ENCODE data around the gene TBL1X. TPM values are rescaled to one million over a fixed set of nuclear protein-coding genes. Genes with fewer than 3 reads are reported as not detected.
A peak's percentile ranks its signal among the peaks of the same experiment; 100 is the strongest.

Gene TBL1X
- 1.4 to 3.3 TPM (median 2.2 TPM) in 3 replicates for polyA plus RNA-seq
- 3.2 TPM for polyA plus RNA-seq (2011; ENCODE audit: low read depth)
- polyA plus RNA-seq (2011; cell fraction: cytosol; rRNA removed), result 3.2 and 3.7 TPM in 2 replicates
- 3.6 and 3.9 TPM in 2 replicates for polyA plus RNA-seq (2011; cell fraction: nucleus; rRNA removed)
- polyA plus RNA-seq (2012; ENCODE audit: low replicate concordance), result 3.7 and 4.7 TPM in 2 replicates
- polyA minus RNA-seq, result 6.2 to 19.0 TPM (median 12.5 TPM) in 3 replicates
- 7.5 TPM for polyA minus RNA-seq (2011; cell fraction: cytosol; rRNA and poly(A)+ RNA removed)
- 3.1 and 8.6 TPM in 2 replicates for polyA minus RNA-seq (2011; cell fraction: nucleus; rRNA and poly(A)+ RNA removed)

DNA sequence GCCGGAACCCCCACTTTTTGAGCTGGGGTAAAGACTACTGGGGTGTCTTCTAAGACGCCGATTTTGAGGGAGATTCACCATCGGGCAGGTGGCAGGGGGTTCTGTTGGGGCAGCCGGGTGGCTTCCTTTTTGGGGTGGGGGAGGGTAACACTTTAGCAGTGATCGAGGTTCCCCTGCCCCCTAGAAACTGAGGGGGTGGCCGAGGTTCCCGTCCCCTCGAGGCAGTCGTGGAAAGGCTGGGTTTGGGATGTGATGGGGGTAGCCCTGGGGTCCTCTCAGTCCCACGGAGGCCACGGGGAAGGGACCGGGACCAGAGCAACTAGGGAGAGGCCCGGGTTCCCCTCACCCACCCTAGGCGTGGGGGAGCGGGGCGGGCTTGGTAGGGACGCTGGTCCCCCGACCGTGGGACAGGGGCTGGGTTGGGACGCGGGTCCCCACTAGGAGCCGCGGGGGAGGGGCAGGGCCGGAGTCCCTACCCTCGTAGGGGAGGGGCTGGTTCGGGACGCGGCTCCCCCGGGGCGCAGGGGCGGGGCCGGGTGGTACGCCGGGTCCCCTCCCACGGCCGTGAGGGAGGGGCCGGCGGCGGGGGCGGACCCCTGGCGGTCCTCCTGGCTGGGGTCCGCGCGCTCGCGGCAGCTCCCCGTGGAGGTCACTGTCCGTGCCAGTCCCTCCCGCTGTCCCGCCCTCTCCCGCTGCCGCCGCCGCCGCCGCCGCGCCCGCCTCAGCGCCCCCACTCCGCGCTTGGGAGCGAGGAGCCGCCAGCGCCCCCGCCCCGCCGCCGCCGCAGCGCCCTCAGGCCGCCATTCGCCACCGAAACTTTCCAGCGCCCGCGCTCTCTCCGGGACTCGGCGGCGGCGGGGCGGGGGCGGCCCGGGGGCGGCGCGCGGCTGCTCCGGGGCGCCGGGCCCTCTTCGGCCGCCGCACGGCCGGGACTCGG lies at the start of gene TBL1X:
Gene TBL1X, plus strand, starts transcription at position 624 of the 937 bp plus-strand sequence. CDS start 188,529 bp downstream, outside the sequence.
- H3K27me3 ChIP-seq (ENCODE audit: control insufficient read depth, extremely low read depth, insufficient read depth, low read length), result peaks cover 15% of the 10 kb centered on the region
- H2AFZ ChIP-seq (ENCODE audit: control insufficient read depth, low read length), result no peak within 1 kb of the TSS
- FAIRE-seq (no peak), DNase-seq (ENCODE audit: low read depth, low spot score) (no peak)
- H3K79me2 ChIP-seq (ENCODE audit: control insufficient read depth, insufficient read depth, low read length), result no peaks in the 10 kb centered on the region
- no peaks in the 10 kb centered on the region for H3K9me3 ChIP-seq (ENCODE audit: control insufficient read depth, low read depth, low read length)
- no peak within 1 kb of the TSS for H3K27ac ChIP-seq (ENCODE audit: control insufficient read depth, insufficient read depth, low read length)
- dilution Hi-C loops (cut with MboI; ENCODE audit: extremely low pct_ligation_motif_present, low sequenced_read_pairs), result no loop called here
- no peaks in the 10 kb centered on the region for H3K36me3 ChIP-seq (ENCODE audit: control insufficient read depth in 2 of 2, extremely low read depth in 1 of 2, insufficient read depth in 2 of 2, low read length in 2 of 2)
- peaks cover 9% of the 10 kb centered on the region for H3K4me1 ChIP-seq (ENCODE audit: control insufficient read depth, extremely low read depth, insufficient read depth, low read length)
- H3K9me1 ChIP-seq (ENCODE audit: control insufficient read depth, extremely low read depth, insufficient read depth, low read length), result no peaks in the 10 kb centered on the region
- peak within 1 kb of the TSS; percentile 10 for H3K4me2 ChIP-seq (ENCODE audit: control insufficient read depth, extremely low read depth, insufficient read depth, low read depth, low read length)
- no peak for TF ChIP-seq EZH2 (IDR thresholded peaks at IDR 0.05; ENCODE audit: low read length)
- TF ChIP-seq, protein P1, sequence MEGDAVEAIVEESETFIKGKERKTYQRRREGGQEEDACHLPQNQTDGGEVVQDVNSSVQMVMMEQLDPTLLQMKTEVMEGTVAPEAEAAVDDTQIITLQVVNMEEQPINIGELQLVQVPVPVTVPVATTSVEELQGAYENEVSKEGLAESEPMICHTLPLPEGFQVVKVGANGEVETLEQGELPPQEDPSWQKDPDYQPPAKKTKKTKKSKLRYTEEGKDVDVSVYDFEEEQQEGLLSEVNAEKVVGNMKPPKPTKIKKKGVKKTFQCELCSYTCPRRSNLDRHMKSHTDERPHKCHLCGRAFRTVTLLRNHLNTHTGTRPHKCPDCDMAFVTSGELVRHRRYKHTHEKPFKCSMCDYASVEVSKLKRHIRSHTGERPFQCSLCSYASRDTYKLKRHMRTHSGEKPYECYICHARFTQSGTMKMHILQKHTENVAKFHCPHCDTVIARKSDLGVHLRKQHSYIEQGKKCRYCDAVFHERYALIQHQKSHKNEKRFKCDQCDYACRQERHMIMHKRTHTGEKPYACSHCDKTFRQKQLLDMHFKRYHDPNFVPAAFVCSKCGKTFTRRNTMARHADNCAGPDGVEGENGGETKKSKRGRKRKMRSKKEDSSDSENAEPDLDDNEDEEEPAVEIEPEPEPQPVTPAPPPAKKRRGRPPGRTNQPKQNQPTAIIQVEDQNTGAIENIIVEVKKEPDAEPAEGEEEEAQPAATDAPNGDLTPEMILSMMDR (optimal IDR thresholded peaks at IDR 0.05 in 1 of 3, IDR thresholded peaks at IDR 0.05 in 1 of 3, conservative IDR thresholded peaks at IDR 0.05 in 1 of 3; ENCODE audit: extremely low read depth in 1 of 3, insufficient read depth in 2 of 3, low read length in 3 of 3), result no peak
- peak within 1 kb of the TSS; percentile 56 for H3K9ac ChIP-seq (ENCODE audit: control insufficient read depth, extremely low read depth, insufficient read depth, low read length)
- H4K20me1 ChIP-seq (ENCODE audit: control insufficient read depth, extremely low read depth, insufficient read depth, low read length), result no peaks in the 10 kb centered on the region
- H3K4me3 ChIP-seq (ENCODE audit: control insufficient read depth in 2 of 3, extremely low read depth in 1 of 3, insufficient read depth in 2 of 3, low read depth in 1 of 3, low read length in 3 of 3), result peak within 1 kb of the TSS; percentile 47 to 65 (median 54)

DNA sequence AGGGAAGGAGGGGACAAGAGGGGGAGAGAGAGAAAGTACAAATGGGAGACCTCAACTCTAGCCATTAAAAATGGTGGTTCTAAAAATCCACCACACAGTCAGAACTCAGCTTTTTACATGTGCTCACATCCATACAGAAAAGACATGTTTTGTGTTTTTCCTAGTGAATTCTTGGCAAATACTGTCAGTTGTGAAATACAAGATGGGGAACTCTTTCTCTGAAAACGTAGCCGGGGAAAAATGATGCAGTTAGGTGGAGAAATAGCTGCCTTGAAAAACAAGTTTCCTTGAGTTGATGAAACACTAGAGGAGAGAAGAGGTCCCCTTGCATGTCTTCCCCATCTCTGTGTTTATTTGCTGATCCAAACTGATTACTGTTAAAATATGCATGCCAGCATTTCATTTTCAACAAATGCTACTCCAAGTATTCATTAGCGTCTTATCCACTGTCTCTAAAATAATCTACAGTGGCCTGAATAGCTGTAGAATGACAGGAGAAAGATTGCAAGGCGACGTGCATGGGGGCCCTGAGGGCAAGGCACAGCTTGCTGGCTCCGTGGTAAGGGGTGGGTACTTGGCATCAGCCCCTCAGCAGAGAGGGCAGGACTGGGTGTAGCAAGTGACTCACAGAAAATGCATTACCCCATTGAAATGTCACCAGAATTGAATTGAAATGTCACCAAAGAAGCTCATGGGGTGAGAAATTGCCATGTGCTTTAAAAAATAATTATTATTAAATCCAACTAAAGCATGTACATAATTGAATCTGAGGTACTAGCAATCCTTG lies 48.1 kb upstream of the TBL1X start:
- TF ChIP-seq EZH2 (IDR thresholded peaks at IDR 0.05; ENCODE audit: low read length), result no peak
- TF ChIP-seq, protein P1 (optimal IDR thresholded peaks at IDR 0.05 in 1 of 3, IDR thresholded peaks at IDR 0.05 in 1 of 3, conservative IDR thresholded peaks at IDR 0.05 in 1 of 3; ENCODE audit: extremely low read depth in 1 of 3, insufficient read depth in 2 of 3, low read length in 3 of 3), result no peak
- Histone ChIP-seq H3K4me2 (ENCODE audit: control insufficient read depth, extremely low read depth, insufficient read depth, low read depth, low read length) (no peak overlapping the region), H3K79me2 (ENCODE audit: control insufficient read depth, insufficient read depth, low read length) (no peaks in the 10 kb centered on the region), H4K20me1 (ENCODE audit: control insufficient read depth, extremely low read depth, insufficient read depth, low read length) (no peaks in the 10 kb centered on the region), H3K4me3 (ENCODE audit: control insufficient read depth in 2 of 3, extremely low read depth in 1 of 3, insufficient read depth in 2 of 3, low read depth in 1 of 3, low read length in 3 of 3) (no peak overlapping the region), H3K36me3 (ENCODE audit: control insufficient read depth in 2 of 2, extremely low read depth in 1 of 2, insufficient read depth in 2 of 2, low read length in 2 of 2) (no peaks in the 10 kb centered on the region), H3K4me1 (ENCODE audit: control insufficient read depth, extremely low read depth, insufficient read depth, low read length) (no peaks in the 10 kb centered on the region), H3K9me3 (ENCODE audit: control insufficient read depth, low read depth, low read length) (peaks cover under 1% of the 10 kb centered on the region), H2AFZ (ENCODE audit: control insufficient read depth, low read length) (no peak overlapping the region), H3K9me1 (ENCODE audit: control insufficient read depth, extremely low read depth, insufficient read depth, low read length) (no peaks in the 10 kb centered on the region), H3K27ac (ENCODE audit: control insufficient read depth, insufficient read depth, low read length) (no peak overlapping the region), H3K9ac (ENCODE audit: control insufficient read depth, extremely low read depth, insufficient read depth, low read length) (no peak overlapping the region), H3K27me3 (ENCODE audit: control insufficient read depth, extremely low read depth, insufficient read depth, low read length) (no peaks in the 10 kb centered on the region)
- DNase-seq (ENCODE audit: low read depth, low spot score) (no peak), FAIRE-seq (no peak)
- dilution Hi-C loops (cut with MboI; ENCODE audit: extremely low pct_ligation_motif_present, low sequenced_read_pairs), result no loop called here

Data from keratinocyte (primary cell).